Parathyroid adenoma (tissue), 2 donors: ENCODE data around the gene KCNN1.
"Not testable (repeated sequence)": the region's sequence is repeated elsewhere in the genome, so short reads cannot be mapped to it uniquely, and the experiment has no call there.

Experiments used
- H2AFZ ChIP-seq: fragments of 300-600 bp; sonication (generic); one replicate; pipeline ENCODE4 v1.7.0; 2017; ENCODE audit warnings: antibody characterized with exemption, mild to moderate bottlenecking
- H3K27ac ChIP-seq: fragments of 300-600 bp; sonication (generic); one replicate; pipeline ENCODE4 v1.7.0; 2017
- H3K27me3 ChIP-seq: fragments of 300-600 bp; sonication (generic); one replicate; pipeline ENCODE4 v1.7.0; 2017; ENCODE audit warnings: low read length; ENCODE audit not compliant: control insufficient read depth, insufficient read depth
- H3K36me3 ChIP-seq: fragments of 300-600 bp; sonication (generic); one replicate; pipeline ENCODE4 v1.7.0; 2017; ENCODE audit warnings: low read length; ENCODE audit not compliant: control insufficient read depth, insufficient read depth
- H3K4me1 ChIP-seq: fragments of 300-600 bp; sonication (generic); one replicate; pipeline ENCODE4 v1.7.0; 2017; ENCODE audit warnings: control low read depth
- H3K4me2 ChIP-seq: fragments of 300-600 bp; sonication (generic); one replicate; pipeline ENCODE4 v1.7.0; 2017; ENCODE audit warnings: low read length
- H3K4me3 ChIP-seq: fragments of 300-600 bp; sonication (generic); one replicate; pipeline ENCODE4 v1.7.0; 2017; ENCODE audit warnings: low read depth, low read length
- H3K79me2 ChIP-seq: fragments of 300-600 bp; sonication (generic); one replicate; pipeline ENCODE4 v1.7.0; 2017; ENCODE audit warnings: control low read depth
- H3K9ac ChIP-seq: fragments of 300-600 bp; sonication (generic); one replicate; pipeline ENCODE4 v1.7.0; 2017; ENCODE audit warnings: mild to moderate bottlenecking
- H3K9me3 ChIP-seq: fragments of 300-600 bp; sonication (generic); one replicate; pipeline ENCODE4 v1.7.0; 2017; ENCODE audit warnings: low read length; ENCODE audit not compliant: control insufficient read depth
- CTCF ChIP-seq: fragments of 300-600 bp; sonication (generic); IDR thresholded peaks from one replicate; pipeline ENCODE4 v1.7.0; 2017; ENCODE audit warnings: antibody characterized with exemption, mild to moderate bottlenecking
- donor health status: primary hyperparathyroidism.

The KCNN1 gene

GRCh38 chr19:17966550-17967256, at the start of gene KCNN1:
Gene KCNN1 (plus strand): TSS chr19:17967107. CDS start chr19:17973889, 6,782 bp downstream.
- H3K4me3 ChIP-seq: no peak within 1 kb of the TSS
- no peak within 1 kb of the TSS for H3K9ac ChIP-seq
- no peaks in the 10 kb centered on the region for H3K9me3 ChIP-seq
- H3K4me1 ChIP-seq: no peaks in the 10 kb centered on the region
- no peak for TF ChIP-seq CTCF
- no peak within 1 kb of the TSS for H3K27ac ChIP-seq
- H3K27me3 ChIP-seq: peaks cover 3% of the 10 kb centered on the region
- H3K4me2 ChIP-seq: peak within 1 kb of the TSS; percentile 57
- H3K36me3 ChIP-seq: no peaks in the 10 kb centered on the region
- no peak within 1 kb of the TSS for H2AFZ ChIP-seq
- no peaks in the 10 kb centered on the region for H3K79me2 ChIP-seq

DNA sequence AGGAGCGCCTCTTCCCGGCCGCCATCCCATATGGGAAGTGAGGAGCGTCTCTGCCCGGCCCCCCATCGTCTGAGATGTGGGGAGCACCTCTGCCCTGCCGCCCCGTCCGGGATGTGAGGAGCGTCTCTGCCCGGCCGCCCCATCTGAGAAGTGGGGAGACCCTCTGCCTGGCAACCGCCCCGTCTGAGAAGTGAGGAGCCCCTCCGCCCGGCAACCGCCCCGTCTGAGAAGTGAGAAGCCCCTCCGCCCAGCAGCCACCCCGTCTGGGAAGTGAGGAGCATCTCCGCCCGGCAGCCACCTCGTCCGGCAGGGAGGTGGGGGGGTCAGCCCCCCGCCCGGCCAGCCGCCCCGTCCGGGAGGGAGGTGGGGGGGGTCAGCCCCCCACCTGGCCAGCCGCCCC, 48.8 kb upstream of the KCNN1 start:
- not testable (repeated sequence) for H3K27me3 ChIP-seq, H2AFZ ChIP-seq, H3K4me2 ChIP-seq, H3K9me3 ChIP-seq, H3K9ac ChIP-seq, H3K4me3 ChIP-seq, H3K4me1 ChIP-seq, H3K79me2 ChIP-seq, H3K36me3 ChIP-seq, H3K27ac ChIP-seq

GRCh38 chr19:17919122-17919521, 47.8 kb upstream of the KCNN1 start:
- not testable (repeated sequence) for H3K36me3 ChIP-seq, H3K9me3 ChIP-seq, H3K4me2 ChIP-seq, H3K4me1 ChIP-seq, H3K27ac ChIP-seq, H2AFZ ChIP-seq, H3K27me3 ChIP-seq, H3K9ac ChIP-seq, H3K79me2 ChIP-seq, H3K4me3 ChIP-seq

DNA sequence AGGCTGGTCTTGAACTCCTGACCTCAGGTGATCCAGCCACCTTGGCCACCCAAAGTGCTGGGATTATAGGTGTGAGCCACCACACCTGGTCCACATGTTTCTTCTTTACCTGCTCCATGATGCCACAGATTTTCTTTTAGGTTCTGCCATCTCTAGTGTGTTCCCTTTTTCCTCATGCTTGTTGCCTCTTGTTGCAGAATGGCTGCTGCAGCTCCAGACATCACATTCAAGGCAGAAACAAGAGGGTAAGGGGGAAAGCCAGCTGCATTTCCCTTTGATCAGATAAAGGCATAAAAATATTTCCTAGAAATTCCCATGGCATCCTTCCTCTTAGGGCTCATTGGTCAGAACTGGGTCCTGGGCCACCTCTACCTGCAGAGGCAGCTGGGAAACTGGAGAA, 46.4 kb upstream of the KCNN1 start:
- no peaks in the 10 kb centered on the region for H3K27me3 ChIP-seq
- TF ChIP-seq CTCF: no peak
- H2AFZ ChIP-seq: no peak overlapping the region
- no peak overlapping the region for H3K4me2 ChIP-seq
- no peak overlapping the region for H3K4me3 ChIP-seq
- H3K36me3 ChIP-seq: no peaks in the 10 kb centered on the region
- no peak overlapping the region for H3K9ac ChIP-seq
- no peak overlapping the region for H3K27ac ChIP-seq
- H3K79me2 ChIP-seq: no peaks in the 10 kb centered on the region
- no peaks in the 10 kb centered on the region for H3K9me3 ChIP-seq
- H3K4me1 ChIP-seq: no peaks in the 10 kb centered on the region

- no peak for TF ChIP-seq CTCF
- no peaks in the 10 kb centered on the region for H3K9me3 ChIP-seq
- no peak overlapping the region for H3K27ac ChIP-seq
- no peak overlapping the region for H2AFZ ChIP-seq
- H3K4me3 ChIP-seq: no peak overlapping the region
- H3K36me3 ChIP-seq: no peaks in the 10 kb centered on the region
- H3K9ac ChIP-seq: no peak overlapping the region
- no peak overlapping the region for H3K4me2 ChIP-seq
- no peaks in the 10 kb centered on the region for H3K4me1 ChIP-seq
- no peaks in the 10 kb centered on the region for H3K79me2 ChIP-seq
- no peaks in the 10 kb centered on the region for H3K27me3 ChIP-seq
These were observed 44.8 kb upstream of the KCNN1 start for GRCh38 chr19:17922138-17922537.

- Histone ChIP-seq H3K36me3 (no peaks in the 10 kb centered on the region), H3K4me1 (no peaks in the 10 kb centered on the region), H2AFZ (no peak overlapping the region), H3K9me3 (no peaks in the 10 kb centered on the region), H3K79me2 (no peaks in the 10 kb centered on the region), H3K9ac (no peak overlapping the region), H3K4me2 (no peak overlapping the region), H3K27me3 (no peaks in the 10 kb centered on the region), H3K27ac (no peak overlapping the region), H3K4me3 (no peak overlapping the region)
- TF ChIP-seq CTCF: no peak
These were observed 40.9 kb upstream of the KCNN1 start for GRCh38 chr19:17926044-17926443.
